Neural progenitor cell (in vitro differentiated cells): ENCODE measurements around the gene DPH1. TPM values are rescaled to one million over a fixed set of nuclear protein-coding genes. Genes with fewer than 3 reads are reported as not detected.

Source experiments
- DNase-seq: peaks from one replicate; pipeline ENCODE4 v3.0.0-alpha.2; 2016; ENCODE audit warnings: low spot score
- H2AFZ ChIP-seq: fragments of 200-600 bp; sonication (generic); replicated peaks from 2 replicates; pipeline ENCODE4 v1.6.1; 2016; ENCODE audit warnings: antibody characterized with exemption
- H3F3A ChIP-seq: fragments of 200-600 bp; sonication (generic); 2 replicates; pipeline ENCODE4 v1.6.1; 2016; ENCODE audit warnings: antibody characterized with exemption, low read depth
- H3K27ac ChIP-seq: fragments of 200-600 bp; sonication (generic); 2 replicates; pipeline ENCODE4 v1.5.1; 2016; ENCODE audit warnings: mild to moderate bottlenecking
- H3K27me3 ChIP-seq: fragments of 200-600 bp; sonication (generic); 2 replicates; pipeline ENCODE4 v1.6.1; 2016; ENCODE audit warnings: mild to moderate bottlenecking, moderate library complexity
- H3K36me3 ChIP-seq: fragments of 200-600 bp; sonication (generic); 2 replicates; pipeline ENCODE4 v1.5.1; 2016
- H3K4me1 ChIP-seq: fragments of 200-600 bp; sonication (generic); 2 replicates; pipeline ENCODE4 v1.6.1; 2016; ENCODE audit warnings: mixed run types
- H3K4me2 ChIP-seq: fragments of 200-600 bp; sonication (generic); 2 replicates; pipeline ENCODE4 v1.6.1; 2016
- H3K4me3 ChIP-seq: fragments of 200-600 bp; sonication (generic); 2 replicates; pipeline ENCODE4 v1.5.1; 2016
- H3K79me2 ChIP-seq: fragments of 200-600 bp; sonication (generic); 2 replicates; pipeline ENCODE4 v1.6.1; 2016; ENCODE audit warnings: low read depth
- H3K9ac ChIP-seq: fragments of 200-600 bp; sonication (generic); 2 replicates; pipeline ENCODE4 v1.6.1; 2016
- H3K9me3 ChIP-seq: fragments of 200-600 bp; sonication (generic); 2 replicates; pipeline ENCODE4 v1.5.1; 2016; ENCODE audit warnings: low read depth
- H4K20me1 ChIP-seq: fragments of 200-600 bp; sonication (generic); 2 replicates; pipeline ENCODE4 v1.6.1; 2016; ENCODE audit warnings: low read depth
- H3K27ac Mint-ChIP-seq: 3 replicates; pipeline ENCODE4 v1.8.0; 2021; ENCODE audit warnings: mixed read lengths
- H3K27me3 Mint-ChIP-seq: 2 replicates; pipeline ENCODE4 v1.8.0; 2022; ENCODE audit warnings: low read depth, mild to moderate bottlenecking, inconsistent platforms, moderate library complexity, mixed read lengths; ENCODE audit not compliant: insufficient read depth
- H3K36me3 Mint-ChIP-seq: 3 replicates; pipeline ENCODE4 v1.8.0; 2021; ENCODE audit warnings: mixed read lengths
- H3K4me1 Mint-ChIP-seq: 3 replicates; pipeline ENCODE4 v1.8.0; 2021; ENCODE audit warnings: mixed read lengths
- H3K4me3 Mint-ChIP-seq: 3 replicates; pipeline ENCODE4 v1.8.0; 2021; ENCODE audit warnings: mild to moderate bottlenecking, moderate library complexity, mixed read lengths
- H3K9me3 Mint-ChIP-seq: 3 replicates; pipeline ENCODE4 v1.8.0; 2020; ENCODE audit warnings: mixed read lengths
- EZH2 ChIP-seq: fragments of 200-600 bp; sonication (generic); IDR thresholded peaks from 2 replicates; pipeline ENCODE4 v1.6.1; 2017; ENCODE audit warnings: antibody characterized with exemption, mild to moderate bottlenecking, moderate library complexity
- EZH2phosphoT487 ChIP-seq: fragments of 200-600 bp; sonication (generic); IDR thresholded peaks from 2 replicates; pipeline ENCODE4 v1.6.1; 2017; ENCODE audit warnings: antibody characterized with exemption
- total RNA-seq: library from RNA; depleted of rRNA; stranded (reverse); fragments of >200 nt; gene quantifications from 2 replicates; pipeline ENCODE4 v1.2.3, GENCODE V29; 2015; ENCODE audit warnings: low replicate concordance
- TF ChIP-seq, protein P1 (sequence below): fragments of 200-600 bp; sonication (generic); IDR thresholded peaks from 2 replicates; pipeline ENCODE4 v1.5.1; 2017; ENCODE audit warnings: antibody characterized with exemption, mild to moderate bottlenecking

Gene DPH1
- total RNA-seq, 1 donor from 2014 or later = 21.1 TPM

DNA sequence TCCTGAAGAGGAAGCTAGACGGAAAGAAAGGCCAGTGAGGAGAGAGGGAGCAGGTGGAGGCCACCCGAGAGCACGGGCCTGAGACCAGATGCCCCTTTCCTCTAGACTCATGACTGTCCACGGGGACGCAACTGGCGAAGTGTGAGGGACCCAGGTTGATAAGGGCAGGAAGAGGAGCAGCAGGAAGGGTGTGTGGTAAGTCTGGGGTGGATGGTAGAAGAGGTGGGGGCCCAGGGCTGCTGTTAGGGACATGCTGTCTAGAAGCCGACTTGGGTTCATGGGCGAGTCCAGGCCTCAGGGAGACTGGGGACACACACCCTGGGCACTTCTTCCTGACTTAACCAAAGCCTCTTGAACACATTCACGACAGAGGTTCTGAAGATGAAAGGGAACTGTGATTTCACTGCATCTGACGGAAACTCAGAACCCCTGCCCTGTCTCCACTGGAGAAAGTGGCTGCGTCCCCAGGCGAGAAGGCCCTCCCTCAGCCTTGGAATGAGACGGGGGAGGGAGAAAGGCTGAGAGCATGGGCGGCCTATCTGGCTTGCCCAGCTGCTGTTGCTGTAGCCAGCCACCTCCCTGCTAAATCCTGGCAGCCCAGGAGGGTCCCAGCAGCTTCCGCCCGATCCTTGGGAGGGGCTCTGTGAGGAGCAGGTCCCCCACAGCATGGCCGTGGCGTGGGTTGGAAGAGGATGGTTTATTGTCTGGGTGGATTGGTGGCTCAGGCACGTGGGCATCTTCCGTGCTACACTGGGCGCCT is 30.9 kb downstream of the DPH1 start:
- peaks cover 19% of the 10 kb centered on the region for H3K27me3 Mint-ChIP-seq

DNA sequence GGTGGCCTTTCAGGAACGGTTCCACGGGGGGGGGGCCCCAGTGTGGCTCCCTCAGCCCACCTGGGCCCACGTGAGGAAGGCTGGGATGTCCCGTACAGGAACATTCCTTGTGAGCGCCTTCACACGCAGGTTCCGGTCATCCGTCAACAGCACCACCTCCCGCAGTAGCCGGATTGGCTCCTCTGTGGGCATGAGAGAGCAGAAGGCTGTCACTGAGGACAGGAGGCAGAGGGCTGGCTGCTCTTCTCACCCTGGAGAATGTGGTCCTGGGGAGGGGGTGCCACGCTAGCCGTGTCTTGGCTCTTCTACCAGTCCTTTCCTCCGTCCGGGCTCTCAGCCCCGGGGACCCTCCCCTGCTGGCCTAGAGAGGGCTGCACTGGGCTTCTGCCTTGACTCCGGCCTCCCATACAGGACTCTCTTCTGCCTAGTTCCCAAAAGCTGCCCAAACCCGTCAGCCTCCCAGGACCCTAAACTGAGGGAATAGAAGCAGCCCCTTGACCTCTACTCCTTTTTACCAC is 31.5 kb downstream of the DPH1 start:
- H3K27me3 ChIP-seq = peaks cover 61% of the 10 kb centered on the region
- peaks cover 31% of the 10 kb centered on the region for H3K4me1 Mint-ChIP-seq

More for the DNA sequence above, 30.9 kb downstream of the DPH1 start:
- Mint-ChIP-seq H3K36me3 (peaks cover 27% of the 10 kb centered on the region), H3K9me3 (no peaks in the 10 kb centered on the region), H3K27ac (no peak overlapping the region), H3K4me1 (peaks cover 28% of the 10 kb centered on the region), H3K4me3 (no peak overlapping the region)
- Histone ChIP-seq H4K20me1 (peaks cover 73% of the 10 kb centered on the region), H3K27ac (no peak overlapping the region), H3K9ac (no peak overlapping the region), H3F3A (peaks cover 16% of the 10 kb centered on the region), H3K4me2 (no peak overlapping the region), H3K79me2 (no peaks in the 10 kb centered on the region), H2AFZ (no peak overlapping the region), H3K4me1 (peaks cover 7% of the 10 kb centered on the region), H3K36me3 (no peaks in the 10 kb centered on the region), H3K9me3 (no peaks in the 10 kb centered on the region), H3K4me3 (no peak overlapping the region), H3K27me3 (peaks cover 68% of the 10 kb centered on the region)
- TF ChIP-seq EZH2 (no peak), EZH2phosphoT487 (no peak)
- TF ChIP-seq, protein P1, sequence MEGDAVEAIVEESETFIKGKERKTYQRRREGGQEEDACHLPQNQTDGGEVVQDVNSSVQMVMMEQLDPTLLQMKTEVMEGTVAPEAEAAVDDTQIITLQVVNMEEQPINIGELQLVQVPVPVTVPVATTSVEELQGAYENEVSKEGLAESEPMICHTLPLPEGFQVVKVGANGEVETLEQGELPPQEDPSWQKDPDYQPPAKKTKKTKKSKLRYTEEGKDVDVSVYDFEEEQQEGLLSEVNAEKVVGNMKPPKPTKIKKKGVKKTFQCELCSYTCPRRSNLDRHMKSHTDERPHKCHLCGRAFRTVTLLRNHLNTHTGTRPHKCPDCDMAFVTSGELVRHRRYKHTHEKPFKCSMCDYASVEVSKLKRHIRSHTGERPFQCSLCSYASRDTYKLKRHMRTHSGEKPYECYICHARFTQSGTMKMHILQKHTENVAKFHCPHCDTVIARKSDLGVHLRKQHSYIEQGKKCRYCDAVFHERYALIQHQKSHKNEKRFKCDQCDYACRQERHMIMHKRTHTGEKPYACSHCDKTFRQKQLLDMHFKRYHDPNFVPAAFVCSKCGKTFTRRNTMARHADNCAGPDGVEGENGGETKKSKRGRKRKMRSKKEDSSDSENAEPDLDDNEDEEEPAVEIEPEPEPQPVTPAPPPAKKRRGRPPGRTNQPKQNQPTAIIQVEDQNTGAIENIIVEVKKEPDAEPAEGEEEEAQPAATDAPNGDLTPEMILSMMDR = no peak
- DNase-seq = no peak

DNA sequence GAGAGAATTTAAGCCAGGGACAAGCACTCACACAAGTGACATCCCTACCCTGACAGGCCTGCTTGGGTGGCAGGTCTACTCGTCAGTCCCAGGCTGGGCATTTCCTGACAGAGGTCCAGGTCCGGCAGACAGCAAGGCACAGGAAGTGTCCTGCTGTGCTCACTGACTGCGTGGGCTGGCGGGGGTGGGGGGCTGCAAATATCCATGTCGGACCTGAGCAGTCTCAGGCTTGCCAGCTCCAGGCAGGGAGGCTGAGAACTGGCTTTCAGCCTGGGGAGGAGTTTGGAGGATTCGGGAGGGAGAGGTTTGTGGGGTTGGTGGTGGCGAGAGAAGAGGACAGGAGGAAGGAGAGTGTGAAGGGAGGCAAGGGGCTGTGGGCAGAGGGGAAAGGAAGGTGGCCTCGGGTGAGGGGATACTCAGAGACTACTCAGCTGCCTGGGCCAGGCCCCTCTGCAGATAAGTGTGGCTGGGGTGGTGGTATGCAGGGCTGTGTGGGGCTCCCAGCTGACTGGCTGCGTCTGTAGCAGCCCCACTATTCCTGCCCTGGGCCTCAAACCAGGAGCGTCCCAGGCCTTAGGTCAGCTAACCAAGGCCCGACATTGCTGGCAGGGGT is 32.7 kb downstream of the DPH1 start:
- Mint-ChIP-seq H3K27me3 (peaks cover 16% of the 10 kb centered on the region), H3K36me3 (peaks cover 30% of the 10 kb centered on the region), H3K9me3 (no peaks in the 10 kb centered on the region), H3K4me3 (peak overlapping the region; percentile 58), H3K4me1 (peaks cover 38% of the 10 kb centered on the region), H3K27ac (peak overlapping the region; percentile 54)
- no peak overlapping the region for H3K4me2 ChIP-seq
- no peak for TF ChIP-seq EZH2phosphoT487
- TF ChIP-seq, protein P1 = no peak
- TF ChIP-seq EZH2 = no peak
- no peak overlapping the region for H3K27ac ChIP-seq
- H3K36me3 ChIP-seq = no peaks in the 10 kb centered on the region
- H4K20me1 ChIP-seq = peaks cover 61% of the 10 kb centered on the region
- DNase-seq = no peak
- H3K27me3 ChIP-seq = peaks cover 50% of the 10 kb centered on the region
- H3K4me3 ChIP-seq = no peak overlapping the region
- H3K4me1 ChIP-seq = no peaks in the 10 kb centered on the region
- H2AFZ ChIP-seq = no peak overlapping the region
- H3K9me3 ChIP-seq = no peaks in the 10 kb centered on the region
- H3F3A ChIP-seq = peaks cover 1% of the 10 kb centered on the region
- H3K79me2 ChIP-seq = no peaks in the 10 kb centered on the region
- H3K9ac ChIP-seq = no peak overlapping the region

More for the DNA sequence above, 31.5 kb downstream of the DPH1 start:
- Mint-ChIP-seq H3K9me3 (no peaks in the 10 kb centered on the region), H3K27ac (no peak overlapping the region), H3K4me3 (no peak overlapping the region), H3K36me3 (peaks cover 30% of the 10 kb centered on the region), H3K27me3 (peaks cover 18% of the 10 kb centered on the region)
- Histone ChIP-seq H3K9me3 (no peaks in the 10 kb centered on the region), H3K4me3 (no peak overlapping the region), H3K9ac (no peak overlapping the region), H4K20me1 (peaks cover 68% of the 10 kb centered on the region), H3K27ac (no peak overlapping the region), H3K4me1 (peaks cover 2% of the 10 kb centered on the region), H3K4me2 (no peak overlapping the region), H3K36me3 (no peaks in the 10 kb centered on the region), H3F3A (peaks cover 11% of the 10 kb centered on the region), H3K79me2 (no peaks in the 10 kb centered on the region), H2AFZ (no peak overlapping the region)
- TF ChIP-seq, protein P1 = no peak
- TF ChIP-seq EZH2 (no peak), EZH2phosphoT487 (no peak)
- DNase-seq = no peak
